ENCODE data around the gene LHFPL6.

Gene LHFPL6

DNA sequence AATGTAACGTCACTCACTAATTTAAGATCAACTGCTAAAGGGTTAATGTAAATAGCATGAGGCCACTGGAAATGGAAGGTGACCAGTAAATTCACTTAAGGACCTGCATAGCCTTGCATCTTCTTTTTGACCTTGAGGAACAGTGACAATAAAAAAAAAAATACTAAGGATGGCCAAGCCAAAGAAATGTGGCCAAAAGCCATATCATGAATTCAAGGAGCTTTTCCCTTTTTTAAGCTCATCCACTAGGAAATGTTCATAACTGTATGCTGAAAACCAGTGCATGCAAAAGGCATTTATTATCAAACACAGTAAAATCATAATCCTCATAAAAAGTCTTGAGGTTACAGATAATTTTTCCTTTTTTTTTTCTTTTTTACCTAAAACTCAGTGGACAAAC lies 77.5 kb downstream of the LHFPL6 start:
- no peak for TF ChIP-seq CTCF (IDR thresholded peaks at IDR 0.05)

DNA sequence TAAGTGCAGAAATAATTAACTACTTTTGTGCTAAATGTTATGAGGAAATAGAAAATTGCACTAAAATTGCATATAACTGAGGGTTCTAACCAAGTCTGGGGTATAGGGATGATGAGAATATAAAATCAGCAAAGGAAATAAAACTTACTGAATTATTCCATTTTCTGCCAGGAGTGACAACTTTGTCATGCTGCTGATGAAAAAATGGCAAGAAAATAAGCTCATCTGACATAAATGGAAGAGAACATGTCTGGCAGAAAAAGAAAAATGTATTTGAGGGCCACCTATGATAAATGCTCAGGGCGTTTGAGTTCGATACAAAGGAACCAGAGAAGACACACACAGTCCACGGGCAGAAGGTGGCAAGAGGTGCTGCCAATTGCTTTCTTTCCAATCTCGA lies 78.2 kb downstream of the LHFPL6 start:
- no peak for TF ChIP-seq CTCF (IDR thresholded peaks at IDR 0.05)

- no peak for TF ChIP-seq CTCF (IDR thresholded peaks at IDR 0.05)
These were observed 80.7 kb downstream of the LHFPL6 start for GRCh38 chr13:39522329-39522728.

GRCh38 chr13:39521701-39522100 lies 81.3 kb downstream of the LHFPL6 start:
- no peak for TF ChIP-seq CTCF (IDR thresholded peaks at IDR 0.05)

DNA sequence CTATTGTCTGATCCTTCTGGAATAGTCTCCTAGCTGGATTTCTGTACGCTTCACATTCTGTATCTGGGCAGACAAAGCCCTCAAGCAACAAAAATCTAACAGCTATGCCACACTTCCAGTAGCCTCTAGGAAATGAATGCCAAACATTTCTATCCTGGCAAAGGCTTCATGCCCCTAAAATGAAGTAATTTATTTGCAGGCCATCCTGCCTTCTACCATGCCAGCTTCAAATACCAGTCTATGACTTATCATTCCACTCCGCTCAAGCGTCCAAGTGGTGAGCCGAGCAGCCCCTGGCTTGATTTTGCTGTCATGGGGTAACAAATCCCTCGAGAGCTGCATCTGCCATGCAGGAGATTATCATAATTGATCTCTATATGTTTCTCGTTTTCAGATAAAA lies 86.9 kb downstream of the LHFPL6 start:
- TF ChIP-seq CTCF (IDR thresholded peaks at IDR 0.05) = no peak

DNA sequence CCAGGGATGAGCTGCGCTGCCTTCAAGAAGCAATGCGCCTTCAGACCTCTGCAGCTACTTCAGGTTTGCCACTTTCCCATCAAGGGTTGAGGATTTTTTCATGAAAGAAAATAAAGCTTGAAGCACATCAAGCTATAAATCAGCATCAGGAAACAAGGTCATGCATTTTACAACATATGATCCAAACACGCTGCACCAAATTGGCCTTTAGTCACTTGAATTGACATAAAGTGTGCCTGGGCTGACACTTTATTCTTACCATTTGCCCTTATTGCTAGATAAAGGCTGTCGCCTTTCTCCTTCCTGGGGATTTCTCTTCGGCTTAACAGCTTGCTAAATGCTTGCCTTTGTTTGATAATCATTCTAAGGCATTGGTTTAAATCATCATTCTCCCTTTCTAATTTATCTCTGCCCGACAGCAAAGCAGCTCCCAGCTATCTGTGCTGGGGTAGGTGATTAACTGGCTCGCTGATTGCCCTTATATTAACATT lies 87.7 kb downstream of the LHFPL6 start:
- no peak for TF ChIP-seq CTCF (IDR thresholded peaks at IDR 0.05)

DNA sequence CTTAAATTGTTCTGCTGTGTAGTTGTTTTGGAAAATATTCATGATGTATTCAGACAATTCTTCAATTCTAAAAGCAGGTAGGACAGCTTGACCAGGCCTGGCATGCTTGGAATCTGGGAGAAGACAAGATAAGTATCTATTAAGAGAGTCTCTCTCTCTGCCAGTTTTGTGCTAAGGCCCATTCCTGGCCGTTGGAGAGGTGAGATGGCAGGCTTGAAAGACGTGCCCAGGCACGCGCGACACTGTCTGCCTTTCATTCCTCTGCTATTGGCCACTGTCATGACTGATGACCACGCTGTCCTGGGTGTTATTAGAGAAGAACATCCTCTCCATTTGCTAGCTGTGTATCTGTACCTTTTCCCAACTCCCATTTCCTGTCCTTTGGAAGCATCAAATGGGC lies 90.3 kb downstream of the LHFPL6 start:
- no peak for TF ChIP-seq CTCF (IDR thresholded peaks at IDR 0.05)

DNA sequence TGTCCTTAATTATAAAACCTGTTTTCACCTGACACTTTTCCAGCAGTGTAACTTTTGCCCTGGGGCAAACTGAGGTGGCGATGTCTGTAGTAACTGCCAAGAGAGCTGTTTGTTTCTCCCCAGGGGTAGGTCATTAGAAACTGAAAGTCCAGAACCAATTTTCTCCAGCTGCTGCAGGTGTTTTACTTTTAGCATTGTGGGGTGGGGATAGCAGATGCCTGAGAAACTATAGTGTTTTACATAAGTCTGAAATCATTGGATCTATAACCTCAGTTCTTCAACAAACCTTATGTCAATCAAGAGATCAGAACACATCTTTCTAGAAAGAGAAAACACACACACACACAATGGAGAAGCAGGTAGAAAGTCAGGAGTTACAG lies 92.7 kb downstream of the LHFPL6 start:
- TF ChIP-seq CTCF (IDR thresholded peaks at IDR 0.05) = no peak
